SKM-1 treated with dmso at 0.1 percent for 144 hours (cell line): Measurements from ENCODE around the gene VAV2.

ENCODE experiments used
- DNase-seq: peaks from one replicate; lab custom pipeline; 2025; ENCODE audit not compliant: unreplicated experiment; lab: John Stamatoyannopoulos, UW

The VAV2 gene

GRCh38 chr9:134028575-134029247 lies 36.6 kb upstream of the VAV2 start:
- no peak for DNase-seq

GRCh38 chr9:134028076-134028475 lies 36.0 kb upstream of the VAV2 start:
- no peak for DNase-seq

DNA sequence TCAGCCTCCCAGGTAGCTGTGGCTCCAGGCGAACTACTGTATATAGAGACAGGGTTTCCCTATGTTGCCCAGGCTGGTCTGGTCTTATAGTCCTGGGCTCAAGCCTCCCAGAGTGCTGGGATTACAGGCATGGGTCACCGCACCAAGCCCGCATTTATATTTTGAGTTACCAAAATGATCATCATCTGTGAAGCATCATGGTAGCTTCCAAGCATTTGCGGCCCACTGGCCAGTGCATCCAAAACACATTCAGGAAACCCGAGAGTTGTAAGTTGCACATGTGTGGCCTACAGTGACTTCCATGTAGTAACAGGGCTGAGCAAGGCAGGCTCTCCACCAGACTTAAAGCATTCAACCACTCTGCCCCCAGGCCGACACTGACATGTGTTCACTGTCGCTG lies 35.4 kb upstream of the VAV2 start:
- no peak for DNase-seq

DNA sequence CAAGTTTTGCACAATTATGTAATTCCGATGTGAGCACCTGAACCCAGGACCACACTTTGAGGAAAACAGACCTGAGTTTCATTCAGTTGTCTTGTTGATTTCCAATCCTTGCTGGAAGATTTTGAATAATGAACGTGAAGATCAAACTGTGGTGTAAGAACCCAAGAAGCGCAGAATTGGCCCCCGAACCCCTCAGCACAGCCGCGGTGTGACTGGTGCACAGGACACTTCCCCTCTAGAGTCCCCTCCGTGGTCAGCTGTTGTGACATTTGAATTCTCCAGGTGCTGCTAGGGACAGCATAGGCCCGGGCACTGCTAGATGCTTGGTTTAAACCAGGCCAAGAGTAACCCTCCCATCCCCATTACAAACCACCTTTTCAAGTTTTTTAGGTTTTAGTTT lies 34.9 kb upstream of the VAV2 start:
- DNase-seq: no peak

DNA sequence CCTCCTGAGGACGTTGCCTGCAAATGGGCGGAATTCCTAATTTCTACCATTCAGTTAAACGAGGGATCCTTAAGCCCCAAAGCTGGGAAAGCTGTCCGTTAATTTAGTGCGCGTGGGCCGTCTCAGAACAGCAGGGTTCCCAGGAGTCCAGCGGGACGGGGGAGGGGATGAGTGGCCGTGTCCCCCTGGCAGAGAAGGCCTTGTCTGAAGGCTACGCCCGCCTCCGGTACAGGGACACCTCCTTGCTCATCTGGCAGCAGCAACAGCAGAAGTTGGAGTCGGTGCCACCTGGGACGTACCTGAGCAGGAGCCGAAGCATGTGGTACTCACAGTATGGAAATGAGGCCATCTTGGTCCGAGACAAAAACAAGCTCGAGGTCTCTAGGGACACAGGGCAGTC lies 34.5 kb upstream of the VAV2 start:
- DNase-seq: no peak

GRCh38 chr9:134025606-134026541 lies 33.8 kb upstream of the VAV2 start:
- peak; percentile 6 for DNase-seq

DNA sequence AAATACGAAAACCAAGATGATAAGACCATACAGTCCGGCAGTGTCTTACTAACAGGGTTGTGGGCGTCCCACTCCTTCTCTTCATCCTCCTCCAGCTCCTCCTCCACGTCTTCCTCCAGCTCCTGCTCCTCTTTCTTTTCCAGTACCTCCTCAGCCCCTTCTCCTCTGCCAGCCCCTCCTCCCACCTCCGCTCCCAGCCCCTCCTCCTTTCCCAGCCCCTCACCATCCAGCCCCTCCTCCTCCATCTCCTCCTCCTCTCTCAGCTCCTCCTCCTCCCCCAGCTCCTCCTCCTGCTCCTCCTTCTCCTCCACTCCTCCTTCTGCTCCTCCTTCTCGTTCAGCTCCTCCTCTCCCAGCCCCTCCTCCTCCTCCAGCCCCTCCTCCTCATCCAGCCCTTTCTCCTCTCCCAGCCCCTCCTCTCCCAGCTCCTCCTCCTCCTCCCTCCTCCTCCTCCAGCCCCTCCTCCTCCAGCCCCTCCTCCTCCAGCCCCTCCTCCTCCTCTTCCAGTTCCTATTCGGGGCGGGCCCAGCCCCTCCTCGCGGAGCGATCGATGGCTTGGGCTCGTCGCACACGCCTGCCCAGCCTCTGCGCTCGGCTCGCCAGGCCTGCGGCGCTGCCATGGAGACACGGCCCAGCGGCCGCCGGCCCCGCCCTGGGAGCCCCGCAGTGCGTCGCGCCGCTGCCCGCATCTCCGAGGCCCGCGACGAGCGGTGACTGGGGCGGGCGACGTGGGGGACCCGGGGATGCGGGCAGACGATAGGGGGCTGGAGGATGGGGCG lies 32.9 kb upstream of the VAV2 start, which contains the start of gene BRD3OS:
Gene BRD3OS, plus strand, starts transcription at position 654 of the 778 bp plus-strand sequence. CDS start 1,267 bp downstream, outside the sequence.
- peak; percentile 93 for DNase-seq

DNA sequence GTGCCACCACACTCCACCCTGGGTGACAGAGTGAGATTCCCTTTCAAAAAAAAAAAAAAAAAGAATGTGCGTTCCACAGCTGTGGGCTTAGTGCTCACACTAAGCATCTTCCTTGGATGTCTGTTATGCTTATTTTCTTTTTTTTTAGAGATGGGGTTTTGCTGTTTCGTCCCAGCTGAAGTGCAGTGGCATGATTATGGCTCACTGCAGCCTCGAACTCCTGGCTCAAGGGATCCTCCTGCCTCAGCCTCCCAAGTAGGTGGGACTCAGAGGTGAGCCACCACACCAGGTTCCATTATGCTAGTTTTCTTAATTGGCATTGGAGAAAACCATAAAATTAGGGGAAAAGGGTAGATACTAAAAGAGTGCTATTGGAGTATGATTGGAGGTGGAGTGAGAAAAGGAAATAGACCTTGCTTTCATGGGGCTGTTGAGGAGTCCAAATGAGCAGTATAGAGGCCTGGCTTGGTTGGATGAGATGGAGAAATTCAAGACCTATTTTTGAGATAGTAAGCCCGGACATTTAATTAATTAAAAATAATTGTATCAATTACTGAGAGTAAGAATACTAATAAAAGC lies 32.2 kb upstream of the VAV2 start:
- DNase-seq: no peak

- no peak for DNase-seq
Measured at GRCh38 chr9:134014946-134015345, 22.8 kb upstream of the VAV2 start.

- no peak for DNase-seq
Measured at GRCh38 chr9:134011401-134011800, 19.3 kb upstream of the VAV2 start.

GRCh38 chr9:134010310-134011173 lies 18.4 kb upstream of the VAV2 start:
- no peak for DNase-seq

DNA sequence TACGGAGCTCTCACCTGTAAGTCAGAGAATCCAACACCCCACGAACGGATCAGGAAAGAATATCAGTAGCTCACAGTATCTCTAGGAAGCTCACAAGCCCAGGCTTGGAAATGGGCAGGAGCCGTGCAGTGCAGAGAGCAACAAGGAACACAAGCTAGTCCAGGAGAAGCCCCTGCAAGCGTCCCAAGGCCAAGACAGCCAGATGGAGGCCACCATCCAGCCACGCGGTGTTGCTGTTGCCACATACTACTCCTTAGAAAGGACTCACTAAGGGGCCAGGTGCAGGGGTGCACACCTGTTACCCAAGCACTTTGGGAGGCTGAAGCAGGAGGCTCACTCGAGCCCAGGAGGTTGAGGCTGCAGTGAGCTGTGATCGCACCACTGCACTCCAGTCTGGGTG lies 15.4 kb upstream of the VAV2 start:
- DNase-seq: no peak

DNA sequence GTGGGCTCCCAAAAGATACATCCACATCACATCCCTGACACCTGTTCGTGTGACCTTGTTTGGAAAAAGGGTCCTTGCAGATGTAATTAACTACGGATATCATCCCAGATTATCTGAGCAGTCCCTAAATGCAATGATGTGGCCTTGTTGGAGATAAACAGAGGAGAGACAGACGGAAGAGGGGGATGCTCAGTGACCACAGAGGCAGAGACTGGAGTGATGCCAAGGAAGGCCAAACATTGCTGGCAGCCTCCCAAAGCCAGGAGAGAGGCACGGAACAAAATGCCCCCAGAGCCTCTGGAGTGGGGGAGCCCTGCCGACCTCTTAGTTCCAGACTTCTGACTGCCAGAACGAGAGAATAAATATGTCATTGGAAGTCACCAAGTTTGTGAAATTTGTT lies 15.0 kb upstream of the VAV2 start:
- no peak for DNase-seq

GRCh38 chr9:134005381-134005780 lies 13.3 kb upstream of the VAV2 start:
- DNase-seq: no peak

DNA sequence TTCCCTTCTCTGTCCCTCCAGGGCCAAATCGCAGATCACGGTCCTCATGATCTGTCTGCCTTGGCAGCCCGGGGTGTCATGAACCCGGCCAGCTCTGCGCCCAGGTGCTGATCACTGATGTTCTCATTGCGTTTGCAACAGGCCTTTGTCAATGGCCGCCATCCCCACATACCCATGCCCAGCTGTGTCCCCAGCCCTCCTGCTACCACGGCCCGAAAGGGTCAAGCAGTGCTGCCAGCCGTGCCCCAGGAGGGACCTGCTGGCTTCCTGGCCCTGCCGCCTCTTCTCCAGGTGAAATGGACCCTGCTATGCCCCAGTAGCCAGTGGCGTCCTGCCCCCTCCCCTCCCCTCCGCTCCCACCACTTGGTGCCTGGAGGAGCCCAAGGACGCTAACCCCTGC lies 12.8 kb upstream of the VAV2 start:
- no peak for DNase-seq

DNA sequence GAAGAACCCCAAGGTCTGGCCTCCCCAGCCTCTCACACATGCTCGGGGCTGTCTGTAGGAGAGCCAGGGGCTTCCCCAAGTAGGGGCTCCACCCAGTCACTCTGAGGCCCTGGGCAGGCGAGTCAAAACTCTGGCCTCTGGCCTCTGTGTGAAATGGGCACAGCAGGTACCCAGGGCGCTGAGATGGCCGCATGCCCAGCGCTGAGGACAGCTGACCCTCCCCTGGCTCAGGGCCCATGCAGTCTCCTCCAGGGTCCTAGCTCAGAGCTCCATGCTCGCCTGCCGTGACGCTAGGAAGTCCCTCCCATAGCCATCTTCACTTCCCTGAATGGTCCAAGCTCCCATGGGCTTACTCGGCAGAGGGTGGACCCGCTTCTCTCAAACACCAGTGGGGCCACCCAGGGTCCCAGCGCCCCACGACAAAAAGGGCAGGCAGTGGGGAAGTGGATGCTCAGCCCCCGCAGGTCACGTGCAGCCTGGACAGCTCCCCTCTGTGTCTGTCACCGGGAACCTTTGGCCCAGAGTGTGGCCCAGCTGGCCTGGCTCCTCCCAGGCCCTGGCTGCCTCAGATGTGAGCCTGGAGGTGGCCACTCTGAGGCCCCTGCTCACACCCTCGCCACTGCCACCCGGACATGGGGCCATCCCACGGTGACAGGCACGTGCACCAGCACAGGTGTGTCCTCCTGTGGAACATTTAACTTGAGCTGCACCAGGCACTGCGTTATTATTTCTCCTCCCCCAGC lies 12.2 kb upstream of the VAV2 start:
- DNase-seq: no peak

DNA sequence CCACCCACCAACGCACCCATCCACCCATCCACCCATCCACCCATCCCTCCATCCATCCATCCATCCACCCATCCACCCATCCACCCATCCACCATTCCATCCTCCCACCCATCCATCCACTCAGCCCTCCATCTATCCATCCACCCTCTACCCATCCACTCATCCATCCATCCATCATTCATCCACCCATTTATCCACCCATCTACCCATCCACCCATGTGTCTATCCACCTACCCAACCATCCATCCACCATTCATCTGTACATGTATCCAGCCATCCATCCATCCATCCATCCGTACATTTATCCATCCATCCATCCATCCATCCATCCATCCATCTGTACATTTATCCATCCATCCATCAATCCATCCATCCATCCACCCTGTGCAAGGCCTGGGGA lies 11.1 kb upstream of the VAV2 start:
- no peak for DNase-seq

GRCh38 chr9:134002796-134003195 lies 10.7 kb upstream of the VAV2 start:
- no peak for DNase-seq

DNA sequence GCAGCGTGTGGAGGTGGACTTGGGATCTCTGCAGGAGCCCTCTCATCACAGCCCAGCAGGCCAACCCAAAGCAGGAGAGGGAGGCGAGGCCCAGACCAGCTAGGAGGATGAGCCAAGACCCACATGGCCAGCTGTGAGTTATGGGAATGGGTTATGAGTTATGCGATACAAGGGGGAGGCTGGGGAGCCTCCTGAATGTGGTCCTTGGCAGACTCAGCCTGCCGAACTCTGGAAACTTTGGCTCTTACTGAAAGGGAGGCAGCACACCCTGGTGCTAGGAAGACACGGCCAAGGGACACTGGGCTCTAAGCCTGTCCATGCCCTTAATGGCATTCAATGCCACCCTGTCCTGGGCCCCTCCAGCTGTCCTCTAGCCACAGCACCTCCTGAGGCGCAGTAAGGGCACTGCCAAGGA lies 7.7 kb upstream of the VAV2 start:
- no peak for DNase-seq
